IPS-18a (cell line): Measurements from ENCODE around the gene PAFAH1B2.
A peak's percentile ranks its signal among the peaks of the same experiment; 100 is the strongest.
"Not testable (repeated sequence)": the region's sequence is repeated elsewhere in the genome, so short reads cannot be mapped to it uniquely, and the experiment has no call there.

Experiments
- H3K27ac ChIP-seq: one replicate; pipeline ENCODE4 v1.5.1; 2013; ENCODE audit warnings: low read length
- H3K27me3 ChIP-seq: one replicate; pipeline ENCODE4 v1.6.1; 2013; ENCODE audit warnings: mild to moderate bottlenecking, low read length; ENCODE audit not compliant: control insufficient read depth, insufficient read depth
- H3K36me3 ChIP-seq: one replicate; pipeline ENCODE4 v1.6.1; 2013; ENCODE audit warnings: low read depth, low read length; ENCODE audit not compliant: control insufficient read depth
- H3K4me1 ChIP-seq: one replicate; pipeline ENCODE4 v1.6.1; 2013; ENCODE audit warnings: low read depth, low read length; ENCODE audit not compliant: control insufficient read depth
- H3K4me3 ChIP-seq: one replicate; pipeline ENCODE4 v1.5.1; 2013; ENCODE audit warnings: low read length
- H3K9ac ChIP-seq: one replicate; pipeline ENCODE4 v1.6.1; 2013; ENCODE audit warnings: mild to moderate bottlenecking, low read length, moderate library complexity
- H3K9me3 ChIP-seq: one replicate; pipeline ENCODE4 v1.6.1; 2013; ENCODE audit warnings: low read depth, low read length; ENCODE audit not compliant: control insufficient read depth

PAFAH1B2 gene

DNA sequence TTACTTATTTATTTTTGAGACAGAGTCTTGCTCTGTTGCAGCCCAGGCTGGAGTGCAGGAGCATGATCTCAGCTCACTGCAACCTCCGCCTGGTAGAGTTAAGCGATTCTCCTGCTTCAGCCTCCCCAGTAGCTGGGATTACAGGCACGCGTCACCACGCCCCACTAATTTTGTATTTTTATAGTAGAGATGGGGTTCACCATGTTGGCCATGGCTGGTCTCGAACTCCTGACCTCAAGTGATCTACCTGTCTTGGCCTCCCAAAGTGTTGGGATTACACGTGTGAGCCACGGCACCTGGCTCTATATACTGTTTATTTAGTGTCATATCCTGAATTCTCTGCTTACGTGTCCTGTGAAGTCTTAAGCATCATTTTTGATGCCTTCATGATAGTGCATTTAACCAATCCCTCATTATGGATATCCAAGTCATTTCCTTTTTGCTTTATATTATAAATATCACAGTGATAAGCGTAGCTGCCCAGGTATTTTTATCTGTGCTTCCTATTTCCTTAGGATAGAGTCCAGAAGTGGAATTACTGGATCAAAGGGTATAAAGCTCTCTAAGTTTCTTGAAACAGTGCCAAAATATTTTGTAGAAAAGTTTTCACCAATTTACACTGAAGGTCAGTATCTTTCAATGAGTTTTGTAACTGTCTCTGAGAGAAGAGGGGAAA, 33.6 kb downstream of the PAFAH1B2 start:
- peak overlapping the region; percentile 55 for H3K9ac ChIP-seq
- peaks cover 15% of the 10 kb centered on the region for H3K4me1 ChIP-seq
- no peaks in the 10 kb centered on the region for H3K9me3 ChIP-seq
- no peaks in the 10 kb centered on the region for H3K36me3 ChIP-seq
- no peaks in the 10 kb centered on the region for H3K27me3 ChIP-seq
- no peak overlapping the region for H3K27ac ChIP-seq
- peak overlapping the region; percentile 78 for H3K4me3 ChIP-seq

DNA sequence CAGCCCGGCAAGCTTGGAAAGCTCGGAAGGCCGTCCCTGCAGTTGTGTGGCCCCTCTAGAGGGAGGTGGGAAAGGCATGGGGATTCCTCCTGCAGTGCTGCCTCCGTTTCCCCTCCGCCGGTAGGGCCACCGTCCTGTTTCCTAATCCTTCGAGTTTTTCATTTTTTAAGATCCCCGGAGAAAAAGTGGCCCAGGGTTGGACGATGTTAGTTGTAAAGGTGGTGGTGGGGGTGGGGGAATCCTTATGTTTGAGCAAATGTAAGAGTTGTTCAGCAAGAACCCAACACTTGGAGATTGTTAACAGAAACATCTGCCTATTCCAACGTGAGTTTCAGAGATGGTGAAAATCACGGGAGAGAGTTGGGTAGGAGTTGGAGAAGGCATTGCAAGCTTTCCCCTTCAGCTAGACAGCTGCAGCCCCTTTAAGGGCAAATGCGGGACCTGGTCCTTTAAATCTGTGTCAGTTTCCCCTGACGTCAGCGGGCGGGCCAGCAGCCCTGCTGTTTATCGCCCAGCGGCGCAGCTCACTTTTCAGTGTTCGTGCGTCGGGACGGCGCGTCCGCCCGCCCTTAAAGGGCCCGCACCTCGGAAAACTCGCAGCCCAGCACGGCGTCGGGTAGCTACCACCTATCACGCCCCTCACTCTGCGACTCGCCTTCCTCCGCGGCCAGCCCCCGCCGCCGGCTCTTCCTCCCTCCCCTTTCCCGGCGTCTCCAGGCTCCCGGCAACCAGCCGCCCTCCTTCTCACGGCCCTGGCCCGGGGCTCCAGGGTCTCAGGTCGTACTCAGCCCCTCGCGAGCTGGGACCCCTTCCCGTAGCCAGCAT, 34.3 kb downstream of the PAFAH1B2 start, which contains the start of gene SIDT2:
Gene SIDT2, plus strand, starts transcription at position 534 of the 825 bp plus-strand sequence. CDS start 521 bp downstream, outside the sequence.
- H3K4me3 ChIP-seq = peak within 1 kb of the TSS; percentile 78
- H3K9me3 ChIP-seq = no peaks in the 10 kb centered on the region
- H3K27ac ChIP-seq = peak within 1 kb of the TSS; percentile 60
- peaks cover 15% of the 10 kb centered on the region for H3K4me1 ChIP-seq
- no peaks in the 10 kb centered on the region for H3K27me3 ChIP-seq
- no peaks in the 10 kb centered on the region for H3K36me3 ChIP-seq
- H3K9ac ChIP-seq = peak within 1 kb of the TSS; percentile 55

GRCh38 chr11:117179048-117179999, 35.2 kb downstream of the PAFAH1B2 start:
- Histone ChIP-seq H3K4me3 (peak overlapping the region; percentile 78), H3K27me3 (no peaks in the 10 kb centered on the region), H3K36me3 (no peaks in the 10 kb centered on the region), H3K9me3 (no peaks in the 10 kb centered on the region), H3K27ac (no peak overlapping the region), H3K9ac (peak overlapping the region; percentile 51), H3K4me1 (peaks cover 15% of the 10 kb centered on the region)

DNA sequence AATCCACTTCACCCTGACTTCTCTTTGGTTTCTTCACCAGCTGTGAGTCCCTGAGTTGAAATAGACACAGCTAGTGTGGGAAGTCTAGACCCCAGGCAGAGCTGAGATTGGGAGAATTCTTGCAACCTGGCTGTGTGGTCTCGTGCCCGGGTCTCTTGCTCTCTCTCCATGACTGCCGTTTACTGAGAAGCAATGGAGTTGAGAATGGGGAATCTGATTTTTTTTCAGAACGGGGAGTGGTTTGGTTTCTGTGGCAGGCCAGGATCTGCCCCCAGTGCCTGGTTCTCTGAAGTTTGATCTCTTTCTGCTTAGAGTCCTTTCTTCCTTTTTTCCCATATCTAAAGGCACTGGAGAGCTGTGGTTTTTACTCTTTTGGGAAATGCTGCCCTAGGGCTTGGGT, 35.9 kb downstream of the PAFAH1B2 start:
- Histone ChIP-seq H3K4me1 (peaks cover 15% of the 10 kb centered on the region), H3K27ac (no peak overlapping the region), H3K9me3 (no peaks in the 10 kb centered on the region), H3K9ac (no peak overlapping the region), H3K36me3 (no peaks in the 10 kb centered on the region), H3K27me3 (no peaks in the 10 kb centered on the region), H3K4me3 (peak overlapping the region; percentile 78)

- Histone ChIP-seq H3K4me3 (no peak overlapping the region), H3K4me1 (peaks cover 15% of the 10 kb centered on the region), H3K27me3 (no peaks in the 10 kb centered on the region), H3K9ac (no peak overlapping the region), H3K9me3 (no peaks in the 10 kb centered on the region), H3K27ac (no peak overlapping the region), H3K36me3 (no peaks in the 10 kb centered on the region)
Observed at GRCh38 chr11:117180661-117181585, 36.8 kb downstream of the PAFAH1B2 start.

DNA sequence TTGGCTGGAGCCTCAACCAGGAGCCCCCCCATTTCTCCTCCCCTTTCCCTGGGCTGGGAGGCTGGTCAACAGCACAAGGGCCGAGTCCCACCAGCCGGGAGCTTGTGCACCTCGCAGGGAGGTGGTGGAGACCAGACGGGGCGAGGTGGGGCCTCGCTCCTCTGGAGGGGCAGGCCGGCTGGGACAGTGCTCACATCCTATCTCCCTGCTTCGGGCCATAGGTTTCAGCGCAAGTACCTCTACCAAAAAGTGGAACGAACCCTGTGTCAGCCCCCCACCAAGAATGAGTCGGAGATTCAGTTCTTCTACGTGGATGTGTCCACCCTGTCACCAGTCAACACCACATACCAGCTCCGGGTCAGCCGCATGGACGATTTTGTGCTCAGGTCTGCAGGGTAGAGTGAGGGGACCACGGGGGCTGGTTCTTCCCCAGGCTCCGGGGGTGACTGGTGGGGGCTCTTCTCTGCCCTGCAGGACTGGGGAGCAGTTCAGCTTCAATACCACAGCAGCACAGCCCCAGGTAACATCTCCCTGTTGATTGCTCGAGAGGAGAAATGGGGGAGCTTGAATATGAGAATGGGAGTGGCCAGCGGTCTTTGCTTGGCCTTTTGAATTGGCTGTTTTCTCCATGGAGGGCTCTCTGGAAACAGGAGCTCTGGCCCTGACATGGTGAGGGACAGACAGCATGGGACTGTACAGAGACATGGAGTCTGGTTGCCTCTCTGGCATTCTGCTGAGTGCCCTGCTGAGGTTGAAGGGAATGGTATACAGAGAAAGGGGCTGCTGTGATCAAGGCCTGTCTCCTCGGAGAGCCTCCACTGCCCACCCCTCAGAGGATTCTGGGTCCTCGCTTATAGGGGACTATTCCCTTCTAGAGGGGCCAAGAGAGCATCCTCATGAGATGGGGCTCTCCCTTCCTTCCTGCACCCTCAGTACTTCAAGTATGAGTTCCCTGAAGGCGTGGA, 37.8 kb downstream of the PAFAH1B2 start:
- H3K9ac ChIP-seq = no peak overlapping the region
- H3K36me3 ChIP-seq = no peaks in the 10 kb centered on the region
- H3K4me3 ChIP-seq = no peak overlapping the region
- H3K27ac ChIP-seq = no peak overlapping the region
- no peaks in the 10 kb centered on the region for H3K9me3 ChIP-seq
- H3K4me1 ChIP-seq = peaks cover 15% of the 10 kb centered on the region
- H3K27me3 ChIP-seq = no peaks in the 10 kb centered on the region

- no peaks in the 10 kb centered on the region for H3K9me3 ChIP-seq
- no peak overlapping the region for H3K27ac ChIP-seq
- H3K36me3 ChIP-seq = no peaks in the 10 kb centered on the region
- H3K4me3 ChIP-seq = no peak overlapping the region
- H3K9ac ChIP-seq = no peak overlapping the region
- H3K27me3 ChIP-seq = no peaks in the 10 kb centered on the region
- H3K4me1 ChIP-seq = peaks cover 14% of the 10 kb centered on the region
Observed at GRCh38 chr11:117182551-117182935, 38.5 kb downstream of the PAFAH1B2 start.

GRCh38 chr11:117183178-117183577, 39.1 kb downstream of the PAFAH1B2 start:
- H3K27me3 ChIP-seq, H3K27ac ChIP-seq, H3K9ac ChIP-seq, H3K36me3 ChIP-seq, H3K9me3 ChIP-seq, H3K4me3 ChIP-seq: not testable (repeated sequence)
- H3K4me1 ChIP-seq = peaks cover 10% of the 10 kb centered on the region

- H3K4me3 ChIP-seq = no peak overlapping the region
- no peaks in the 10 kb centered on the region for H3K9me3 ChIP-seq
- no peak overlapping the region for H3K27ac ChIP-seq
- H3K9ac ChIP-seq = no peak overlapping the region
- peaks cover 10% of the 10 kb centered on the region for H3K4me1 ChIP-seq
- H3K27me3 ChIP-seq = no peaks in the 10 kb centered on the region
- no peaks in the 10 kb centered on the region for H3K36me3 ChIP-seq
Observed at GRCh38 chr11:117183724-117184349, 39.8 kb downstream of the PAFAH1B2 start.
